Measurements from ENCODE around the gene ICAM4. TPM values are rescaled to one million over a fixed set of nuclear protein-coding genes. Genes with fewer than 3 reads are reported as not detected.

Gene ICAM4
- total RNA-seq, 1 donor from 2014 or later: not detected

GRCh38 chr19:10255358-10255757 lies 31.4 kb upstream of the ICAM4 start:
- DNase-seq (ENCODE audit: low spot score): no peak
- peaks cover 7% of the 10 kb centered on the region for H3K79me2 ChIP-seq (ENCODE audit: low read depth)
- no peak overlapping the region for H3K27ac ChIP-seq
- no peaks in the 10 kb centered on the region for H3K9me3 Mint-ChIP-seq
- no peaks in the 10 kb centered on the region for H3K36me3 ChIP-seq
- H3K4me2 ChIP-seq: no peak overlapping the region
- H3K4me3 Mint-ChIP-seq: no peak overlapping the region
- peaks cover 8% of the 10 kb centered on the region for H3K4me1 Mint-ChIP-seq
- H2AFZ ChIP-seq (replicated peaks): no peak overlapping the region
- H3K4me1 ChIP-seq: peaks cover 6% of the 10 kb centered on the region
- peaks cover 11% of the 10 kb centered on the region for H3F3A ChIP-seq (ENCODE audit: low read depth)
- no peak overlapping the region for H3K27ac Mint-ChIP-seq
- H3K9ac ChIP-seq: no peak overlapping the region
- no peaks in the 10 kb centered on the region for H4K20me1 ChIP-seq (ENCODE audit: low read depth)
- peaks cover 10% of the 10 kb centered on the region for H3K27me3 Mint-ChIP-seq (ENCODE audit: insufficient read depth, low read depth)
- peaks cover 17% of the 10 kb centered on the region for H3K36me3 Mint-ChIP-seq
- no peaks in the 10 kb centered on the region for H3K27me3 ChIP-seq
- H3K4me3 ChIP-seq: no peak overlapping the region
- no peaks in the 10 kb centered on the region for H3K9me3 ChIP-seq (ENCODE audit: low read depth)
- TF ChIP-seq EZH2phosphoT487 (IDR thresholded peaks at IDR 0.05) (no peak), EZH2 (IDR thresholded peaks at IDR 0.05) (no peak), CTCF (IDR thresholded peaks at IDR 0.05) (no peak)

GRCh38 chr19:10256551-10256950 lies 30.2 kb upstream of the ICAM4 start:
- DNase-seq (ENCODE audit: low spot score): no peak
- Histone ChIP-seq H3K79me2 (ENCODE audit: low read depth) (peaks cover 7% of the 10 kb centered on the region), H3K4me2 (no peak overlapping the region), H3K27me3 (no peaks in the 10 kb centered on the region), H3K27ac (no peak overlapping the region), H3K4me3 (no peak overlapping the region), H3K4me1 (peaks cover 6% of the 10 kb centered on the region), H3K36me3 (no peaks in the 10 kb centered on the region), H4K20me1 (ENCODE audit: low read depth) (no peaks in the 10 kb centered on the region), H3K9me3 (ENCODE audit: low read depth) (no peaks in the 10 kb centered on the region), H2AFZ (replicated peaks) (no peak overlapping the region), H3F3A (ENCODE audit: low read depth) (peaks cover 5% of the 10 kb centered on the region), H3K9ac (no peak overlapping the region)
- peaks cover 17% of the 10 kb centered on the region for H3K36me3 Mint-ChIP-seq
- H3K9me3 Mint-ChIP-seq: no peaks in the 10 kb centered on the region
- H3K4me3 Mint-ChIP-seq: no peak overlapping the region
- TF ChIP-seq EZH2phosphoT487 (IDR thresholded peaks at IDR 0.05) (no peak), EZH2 (IDR thresholded peaks at IDR 0.05) (no peak), CTCF (IDR thresholded peaks at IDR 0.05) (no peak)
- H3K27ac Mint-ChIP-seq: no peak overlapping the region
- H3K27me3 Mint-ChIP-seq (ENCODE audit: insufficient read depth, low read depth): peaks cover 10% of the 10 kb centered on the region
- peaks cover 8% of the 10 kb centered on the region for H3K4me1 Mint-ChIP-seq

GRCh38 chr19:10256970-10257615 lies 29.7 kb upstream of the ICAM4 start:
- H3K36me3 Mint-ChIP-seq: peaks cover 17% of the 10 kb centered on the region
- H3K4me1 Mint-ChIP-seq: peaks cover 5% of the 10 kb centered on the region
- Histone ChIP-seq H3K9ac (no peak overlapping the region), H3K9me3 (ENCODE audit: low read depth) (no peaks in the 10 kb centered on the region), H3K27me3 (no peaks in the 10 kb centered on the region), H3K4me2 (no peak overlapping the region), H3K79me2 (ENCODE audit: low read depth) (peaks cover 7% of the 10 kb centered on the region), H3F3A (ENCODE audit: low read depth) (peaks cover 5% of the 10 kb centered on the region), H3K36me3 (no peaks in the 10 kb centered on the region), H3K4me3 (no peak overlapping the region), H2AFZ (replicated peaks) (no peak overlapping the region), H4K20me1 (ENCODE audit: low read depth) (no peaks in the 10 kb centered on the region), H3K27ac (no peak overlapping the region), H3K4me1 (peaks cover 6% of the 10 kb centered on the region)
- no peaks in the 10 kb centered on the region for H3K9me3 Mint-ChIP-seq
- no peak overlapping the region for H3K4me3 Mint-ChIP-seq
- no peak for TF ChIP-seq CTCF (IDR thresholded peaks at IDR 0.05)
- no peak for TF ChIP-seq EZH2phosphoT487 (IDR thresholded peaks at IDR 0.05)
- TF ChIP-seq EZH2 (IDR thresholded peaks at IDR 0.05): no peak
- H3K27me3 Mint-ChIP-seq (ENCODE audit: insufficient read depth, low read depth): peaks cover 10% of the 10 kb centered on the region
- no peak for DNase-seq (ENCODE audit: low spot score)
- no peak overlapping the region for H3K27ac Mint-ChIP-seq

Data from neural progenitor cell (in vitro differentiated cells).